HepG2 (cell line): ENCODE results near the gene HLCS. TPM values are rescaled to one million over a fixed set of nuclear protein-coding genes. Genes with fewer than 3 reads are reported as not detected.

Source experiments
- HIC2 ChIP-seq: sonication (generic); formaldehyde crosslinking; IDR thresholded peaks from 2 replicates; pipeline ENCODE4 v1.9.0; 2022; ENCODE audit warnings: low read depth, missing genetic modification reagents
- HIVEP1 ChIP-seq: sonication (generic); formaldehyde crosslinking; IDR thresholded peaks from 2 replicates; pipeline ENCODE4 v1.4.0; 2020; ENCODE audit warnings: mild to moderate bottlenecking, missing genetic modification reagents
- HNRNPL ChIP-seq: fragments of 200-400 bp; formaldehyde crosslinking; IDR thresholded peaks from 2 replicates; pipeline ENCODE4 v1.6.1; 2017; ENCODE audit warnings: mild to moderate bottlenecking, low read depth, low read length
- IRF2 ChIP-seq: IDR thresholded peaks from 2 replicates; pipeline ENCODE4 v1.6.1; 2018; ENCODE audit warnings: missing genetic modification reagents, missing compliant biosample characterization
- NCOA5 ChIP-seq: sonication (generic); formaldehyde crosslinking; IDR thresholded peaks from 2 replicates; pipeline ENCODE4 v1.4.0; 2020; ENCODE audit warnings: missing genetic modification reagents
- NFYC ChIP-seq: IDR thresholded peaks from 2 replicates; pipeline ENCODE4 v1.6.1; 2016; ENCODE audit warnings: missing genetic modification reagents, missing compliant biosample characterization
- NONO ChIP-seq, 2 experiments: fragments of 450-650 bp in 1 of 2; sonication (generic) in 1 of 2; formaldehyde crosslinking in 1 of 2; IDR thresholded peaks in 1 of 2; conservative IDR thresholded peaks in 1 of 2; 2 replicates each; pipeline versions ENCODE4 v1.6.1 to v1.8.0; 2017 to 2022; ENCODE audit warnings: mild to moderate bottlenecking in 1 of 2, missing genetic modification reagents in 1 of 2, moderate library complexity in 1 of 2
- RNF219 ChIP-seq: sonication (generic); formaldehyde crosslinking; IDR thresholded peaks from 2 replicates; pipeline ENCODE4 v1.5.0; 2020; ENCODE audit warnings: mild to moderate bottlenecking, missing genetic modification reagents
- TBL1XR1 ChIP-seq: fragments of 150-350 bp; IDR thresholded peaks from 2 replicates; pipeline ENCODE4 v1.6.1; 2014; ENCODE audit warnings: borderline replicate concordance, low read length; ENCODE audit not compliant: partially characterized antibody
- ZBED4 ChIP-seq: sonication (generic); formaldehyde crosslinking; IDR thresholded peaks from 2 replicates; pipeline ENCODE4 v1.4.0; 2020; ENCODE audit warnings: missing genetic modification reagents, borderline replicate concordance
- ZBTB10 ChIP-seq: sonication (generic); formaldehyde crosslinking; IDR thresholded peaks from 2 replicates; pipeline ENCODE4 v1.4.0; 2020; ENCODE audit warnings: missing genetic modification reagents, borderline replicate concordance
- ZNF160 ChIP-seq: sonication (generic); formaldehyde crosslinking; IDR thresholded peaks from 2 replicates; pipeline ENCODE4 v1.8.0; 2022; ENCODE audit warnings: mild to moderate bottlenecking, inconsistent platforms, missing genetic modification reagents
- ZNF292 ChIP-seq: sonication (generic); formaldehyde crosslinking; IDR thresholded peaks from 2 replicates; pipeline ENCODE4 v1.8.1; 2022; ENCODE audit warnings: mild to moderate bottlenecking, low read depth, missing genetic modification reagents, borderline replicate concordance
- ZNF329 ChIP-seq: sonication (generic); formaldehyde crosslinking; IDR thresholded peaks from 2 replicates; pipeline ENCODE4 v1.9.0; 2021; ENCODE audit warnings: low read depth, mild to moderate bottlenecking, missing genetic modification reagents
- polyA plus RNA-seq, 8 experiments: library from polyadenylated mRNA; depleted of rRNA in 3 of 8; stranded (reverse) in 7 of 8; unstranded in 1 of 8; fragments of >200 nt; fragmentation: Illumina TruSeq in 4 of 8; extraction: Trizol in 4 of 8; gene quantifications; 2 replicates each; pipeline versions ENCODE4 v1.2.1 to v1.2.3, GENCODE V29; 2011 to 2016; ENCODE audit warnings: low read depth in 4 of 8, missing spikeins in 1 of 8, mixed read lengths in 1 of 8; ENCODE audit not compliant: insufficient read depth in 1 of 8
- total RNA-seq, 5 experiments: library from RNA; depleted of rRNA; stranded (reverse); fragments of >200 nt; fragmentation: Illumina TruSeq; extraction: Trizol; gene quantifications; 2 replicates each; pipeline ENCODE4 v1.2.3, GENCODE V29; 2016; ENCODE audit warnings: low read depth in 1 of 5

HLCS gene
- total and polyA plus RNA-seq, 2 of the 13 experiments (the other 11 are each of a cell fraction or from before 2014, with no cell fraction given) = 7.9 to 12.3 TPM

- TF ChIP-seq ZBED4 (CRISPR knock-in tag) = no peak
- TF ChIP-seq TBL1XR1 = peak; percentile 72
- TF ChIP-seq NCOA5 (CRISPR knock-in tag) = no peak
- 0 out of 2 replicates have a peak, but pooled peaks have one; percentile 46 for TF ChIP-seq ZNF292 (CRISPR knock-in tag)
- TF ChIP-seq HNRNPL = no peak
- TF ChIP-seq ZNF329 (CRISPR knock-in tag) = no peak
- TF ChIP-seq ZBTB10 (CRISPR knock-in tag) = peak; percentile 30; the same call in 1 of the 2 replicates
- TF ChIP-seq ZNF160 (CRISPR knock-in tag) = no peak
- TF ChIP-seq HIVEP1 (CRISPR knock-in tag) = no peak
- TF ChIP-seq IRF2 (CRISPR knock-in tag) = no peak
- TF ChIP-seq NONO (IDR thresholded peaks at IDR 0.05) = no peak
- peak; percentile 55; the same call in 1 of the 2 replicates for TF ChIP-seq NONO (CRISPR knock-in tag; conservative IDR thresholded peaks at IDR 0.05)
- TF ChIP-seq HIC2 (CRISPR knock-in tag) = no peak
- TF ChIP-seq RNF219 (CRISPR knock-in tag) = no peak
- TF ChIP-seq NFYC = no peak
Measured at GRCh38 chr21:36859744-36860501, 106.5 kb downstream of the HLCS start (continued).
